Astrocyte (in vitro differentiated cells and primary cell): Measurements from ENCODE around the gene ACADSB.

Source experiments
- CTCF ChIP-seq: IDR thresholded peaks from 2 replicates; pipeline ENCODE4 v1.5.1; 2011; ENCODE audit warnings: low read depth, mild to moderate bottlenecking, inconsistent platforms, low read length, moderate library complexity; ENCODE audit not compliant: insufficient read depth
- EZH2 ChIP-seq: IDR thresholded peaks from 2 replicates; pipeline ENCODE4 v1.6.1; 2012; ENCODE audit warnings: mild to moderate bottlenecking, low read length, inconsistent platforms; ENCODE audit not compliant: insufficient read depth

- no peak for TF ChIP-seq CTCF
- no peak for TF ChIP-seq EZH2
Measured at GRCh38 chr10:123026302-123026701, 17.5 kb downstream of the ACADSB start.
